PFSK-1 (cell line): Measurements from ENCODE around the gene CPSF2.

Experiments used
- FOXP2 ChIP-seq: optimal IDR thresholded peaks from 2 replicates; pipeline ENCODE3; 2011; ENCODE audit warnings: borderline replicate concordance, control low read depth, inconsistent platforms; ENCODE audit not compliant: insufficient read depth; ENCODE audit errors: extremely low read length, extremely low read depth
- POLR2AphosphoS5 ChIP-seq: IDR thresholded peaks from 2 replicates; pipeline ENCODE4 v1.6.1; 2012; ENCODE audit warnings: low read depth, mild to moderate bottlenecking, control low read depth, low read length, moderate library complexity
- REST ChIP-seq, 2 experiments: IDR thresholded peaks; 2 replicates each; pipeline versions ENCODE4 v1.6.1 to v1.8.0; 2011 to 2012; ENCODE audit warnings: low read depth in 2 of 2, low read length in 2 of 2, control low read depth in 1 of 2, inconsistent platforms in 1 of 2, mild to moderate bottlenecking in 1 of 2, moderate library complexity in 1 of 2; ENCODE audit not compliant: insufficient read depth in 1 of 2
- SIN3A ChIP-seq: IDR thresholded peaks from 2 replicates; pipeline ENCODE4 v1.6.1; 2012; ENCODE audit warnings: mild to moderate bottlenecking, low read length, moderate library complexity, borderline replicate concordance; ENCODE audit not compliant: insufficient read depth

DNA sequence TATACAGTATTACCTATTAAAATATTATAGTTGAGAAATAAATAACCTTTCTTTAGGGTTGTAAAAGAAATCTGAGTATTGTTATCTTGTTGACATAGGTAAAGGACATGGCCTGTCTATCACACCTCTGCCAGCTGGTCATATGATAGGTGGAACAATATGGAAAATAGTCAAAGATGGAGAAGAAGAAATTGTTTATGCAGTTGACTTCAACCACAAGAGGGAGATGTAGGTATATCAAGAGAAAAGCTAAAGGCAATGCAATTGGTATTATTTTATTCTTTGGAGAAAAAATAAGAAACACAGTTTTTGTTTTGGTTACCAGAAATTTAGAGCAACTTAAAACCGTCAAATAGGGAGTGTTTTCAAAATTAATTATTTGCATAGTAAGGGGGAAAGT lies 13.5 kb downstream of the CPSF2 start:
- no peak for TF ChIP-seq POLR2AphosphoS5
- TF ChIP-seq REST (IDR thresholded peaks at IDR 0.05; ENCODE audit: insufficient read depth in 1 of 2, low read depth in 2 of 2, low read length in 2 of 2), result no peak
- no peak for TF ChIP-seq FOXP2
- no peak for TF ChIP-seq SIN3A
